B cell (primary cell): Measurements from ENCODE around the gene PTPRN2.

ENCODE experiments used
- CTCF ChIP-seq: fragments of 200-600 bp; IDR thresholded peaks from one replicate; pipeline ENCODE4 v1.8.0; 2022; ENCODE audit warnings: antibody characterized with exemption, mild to moderate bottlenecking
- EZH2 ChIP-seq: IDR thresholded peaks from 2 replicates; pipeline ENCODE4 v1.6.1; 2012; ENCODE audit warnings: borderline replicate concordance, low read depth, mild to moderate bottlenecking, moderate library complexity, low read length; ENCODE audit not compliant: insufficient read depth, poor library complexity, severe bottlenecking

- TF ChIP-seq CTCF (no peak), EZH2 (no peak)
Observed at GRCh38 chr7:158109364-158110033, 478.1 kb downstream of the PTPRN2 start.
